Measurements from ENCODE around the gene COL6A3. TPM values are rescaled to one million over a fixed set of nuclear protein-coding genes. Genes with fewer than 3 reads are reported as not detected.

Gene COL6A3
- total RNA-seq, 1 experiment from 2014 or later = 0.81 TPM

- Mint-ChIP-seq H3K4me1 (peaks cover 10 to 11% of the 10 kb centered on the region in 2 experiments), H3K9me3 (no peaks in the 10 kb centered on the region), H3K27me3 (ENCODE audit: low read depth) (peaks cover 33% of the 10 kb centered on the region), H3K4me3 (no peak overlapping the region), H3K27ac (no peak overlapping the region), H3K36me3 (ENCODE audit: insufficient read depth in 1 of 3, low read depth in 3 of 3) (no peaks in the 10 kb centered on the region; a peak in 1 of 7 replicates)
- no peak for TF ChIP-seq CTCF (conservative IDR thresholded peaks at IDR 0.05)
- peaks cover 4% of the 10 kb centered on the region; the same call in 1 of the 2 replicates for H3K4me1 ChIP-seq (ENCODE audit: insufficient read depth, low read length)
- H4K91ac ChIP-seq (ENCODE audit: insufficient read length, low read depth, low read length) = no peak overlapping the region
- H4K5ac ChIP-seq (ENCODE audit: insufficient read length, low read depth, low read length) = no peak overlapping the region
- no peaks in the 10 kb centered on the region for H3K23me2 ChIP-seq (ENCODE audit: insufficient read length, low read depth, low read length, poor library complexity, severe bottlenecking)
- H3K27ac ChIP-seq (ENCODE audit: insufficient read length, low read depth, low read length) = no peak overlapping the region
- no peaks in the 10 kb centered on the region for H4K20me1 ChIP-seq (ENCODE audit: control insufficient read depth, insufficient read depth, insufficient read length)
- H3K4ac ChIP-seq (ENCODE audit: low read depth, low read length) = no peak overlapping the region
- no peak overlapping the region for H2BK5ac ChIP-seq (ENCODE audit: insufficient read length, low read length)
- H2AFZ ChIP-seq (ENCODE audit: low read length) = no peak overlapping the region
- no peak for DNase-seq
- H2BK120ac ChIP-seq (ENCODE audit: low read depth, low read length, poor library complexity, severe bottlenecking) = no peak overlapping the region
- no peak overlapping the region for H3K14ac ChIP-seq (ENCODE audit: insufficient read depth, low read length)
- no peak overlapping the region for H3K18ac ChIP-seq (ENCODE audit: insufficient read length, low read depth, low read length)
- H2BK20ac ChIP-seq (ENCODE audit: low read depth, low read length, poor library complexity, severe bottlenecking) = no peak overlapping the region
- H3K79me1 ChIP-seq (ENCODE audit: insufficient read depth, low read depth, low read length, poor library complexity, severe bottlenecking) = no peaks in the 10 kb centered on the region
- H3K23ac ChIP-seq (ENCODE audit: insufficient read length, low read depth, low read length) = no peak overlapping the region
- no CpG with 5 or more reads among the region's 3 CpGs for WGBS (ENCODE audit: extremely low coverage, insufficient read length, low lambda C conversion rate)
- no peak overlapping the region for H3T11ph ChIP-seq (ENCODE audit: low read length)
- no peak overlapping the region for H2AK5ac ChIP-seq (ENCODE audit: insufficient read length, low read length)
- no peak overlapping the region for H3K4me2 ChIP-seq (ENCODE audit: insufficient read depth, insufficient read length, low read length)
- no peak overlapping the region for H4K8ac ChIP-seq (replicated peaks; ENCODE audit: insufficient read length, low read depth, low read length)
- H3K9ac ChIP-seq (ENCODE audit: extremely low read depth, insufficient read length, low read length) = no peak overlapping the region
- H2BK12ac ChIP-seq (ENCODE audit: insufficient read length, low read depth, low read length) = no peak overlapping the region
- no peaks in the 10 kb centered on the region for H3K79me2 ChIP-seq (ENCODE audit: insufficient read depth, low read length)
- H3K56ac ChIP-seq (ENCODE audit: insufficient read length, low read depth, low read length) = no peak overlapping the region
- H2BK15ac ChIP-seq (ENCODE audit: low read depth, low read length) = no peak overlapping the region
- H3K27me3 ChIP-seq (ENCODE audit: insufficient read depth, low read length) = no peaks in the 10 kb centered on the region
- no peaks in the 10 kb centered on the region for H3K9me3 ChIP-seq (ENCODE audit: control insufficient read depth, low read depth, low read length)
These were observed 15.8 kb upstream of the COL6A3 start for GRCh38 chr2:237429753-237430152.

All from H9 (cell line).